Measurements from ENCODE around the gene MAT2B.

DNA sequence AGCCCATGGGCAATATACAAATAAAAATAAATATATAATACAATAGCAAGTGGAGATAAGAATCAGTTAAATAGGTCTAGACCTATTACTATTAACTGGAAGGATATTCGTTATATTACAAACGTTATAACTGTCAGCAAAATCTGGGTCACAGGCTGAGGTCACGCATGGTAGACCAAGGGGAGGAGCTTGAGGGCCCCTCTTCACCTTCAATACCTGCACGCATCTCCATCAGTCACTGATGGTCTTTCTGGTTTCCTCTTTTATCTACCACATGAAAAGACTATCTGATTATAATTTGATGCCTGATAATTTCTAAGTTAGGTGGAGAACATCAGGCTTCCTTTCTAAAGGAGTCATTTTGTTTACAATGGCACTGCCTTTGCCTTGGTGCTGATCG, 43.2 kb downstream of the MAT2B start:
- TF ChIP-seq, protein P1, sequence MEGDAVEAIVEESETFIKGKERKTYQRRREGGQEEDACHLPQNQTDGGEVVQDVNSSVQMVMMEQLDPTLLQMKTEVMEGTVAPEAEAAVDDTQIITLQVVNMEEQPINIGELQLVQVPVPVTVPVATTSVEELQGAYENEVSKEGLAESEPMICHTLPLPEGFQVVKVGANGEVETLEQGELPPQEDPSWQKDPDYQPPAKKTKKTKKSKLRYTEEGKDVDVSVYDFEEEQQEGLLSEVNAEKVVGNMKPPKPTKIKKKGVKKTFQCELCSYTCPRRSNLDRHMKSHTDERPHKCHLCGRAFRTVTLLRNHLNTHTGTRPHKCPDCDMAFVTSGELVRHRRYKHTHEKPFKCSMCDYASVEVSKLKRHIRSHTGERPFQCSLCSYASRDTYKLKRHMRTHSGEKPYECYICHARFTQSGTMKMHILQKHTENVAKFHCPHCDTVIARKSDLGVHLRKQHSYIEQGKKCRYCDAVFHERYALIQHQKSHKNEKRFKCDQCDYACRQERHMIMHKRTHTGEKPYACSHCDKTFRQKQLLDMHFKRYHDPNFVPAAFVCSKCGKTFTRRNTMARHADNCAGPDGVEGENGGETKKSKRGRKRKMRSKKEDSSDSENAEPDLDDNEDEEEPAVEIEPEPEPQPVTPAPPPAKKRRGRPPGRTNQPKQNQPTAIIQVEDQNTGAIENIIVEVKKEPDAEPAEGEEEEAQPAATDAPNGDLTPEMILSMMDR (IDR thresholded peaks at IDR 0.05; ENCODE audit: insufficient read depth, low read length, poor library complexity, severe bottlenecking): no peak
- no peak for TF ChIP-seq EZH2phosphoT487 (conservative IDR thresholded peaks at IDR 0.05; ENCODE audit: low read length)

All from SU-DHL-6 (cell line).